IPS-18a (cell line): ENCODE measurements around the gene BMPER.

Source experiments
- H3K27ac ChIP-seq: one replicate; pipeline ENCODE4 v1.5.1; 2013; ENCODE audit warnings: low read length
- H3K27me3 ChIP-seq: one replicate; pipeline ENCODE4 v1.6.1; 2013; ENCODE audit warnings: mild to moderate bottlenecking, low read length; ENCODE audit not compliant: control insufficient read depth, insufficient read depth
- H3K36me3 ChIP-seq: one replicate; pipeline ENCODE4 v1.6.1; 2013; ENCODE audit warnings: low read depth, low read length; ENCODE audit not compliant: control insufficient read depth
- H3K4me1 ChIP-seq: one replicate; pipeline ENCODE4 v1.6.1; 2013; ENCODE audit warnings: low read depth, low read length; ENCODE audit not compliant: control insufficient read depth
- H3K4me3 ChIP-seq: one replicate; pipeline ENCODE4 v1.5.1; 2013; ENCODE audit warnings: low read length
- H3K9ac ChIP-seq: one replicate; pipeline ENCODE4 v1.6.1; 2013; ENCODE audit warnings: mild to moderate bottlenecking, low read length, moderate library complexity
- H3K9me3 ChIP-seq: one replicate; pipeline ENCODE4 v1.6.1; 2013; ENCODE audit warnings: low read depth, low read length; ENCODE audit not compliant: control insufficient read depth

The BMPER gene

GRCh38 chr7:34016876-34017275, 111.5 kb downstream of the BMPER start:
- no peak overlapping the region for H3K27ac ChIP-seq
- no peak overlapping the region for H3K4me3 ChIP-seq
- H3K27me3 ChIP-seq, result no peaks in the 10 kb centered on the region
- H3K36me3 ChIP-seq, result no peaks in the 10 kb centered on the region
- H3K4me1 ChIP-seq, result peaks cover 10% of the 10 kb centered on the region
- H3K9ac ChIP-seq, result no peak overlapping the region
- no peaks in the 10 kb centered on the region for H3K9me3 ChIP-seq

- no peaks in the 10 kb centered on the region for H3K27me3 ChIP-seq
- no peak overlapping the region for H3K4me3 ChIP-seq
- H3K4me1 ChIP-seq, result peaks cover 17% of the 10 kb centered on the region
- H3K9me3 ChIP-seq, result no peaks in the 10 kb centered on the region
- H3K9ac ChIP-seq, result no peak overlapping the region
- H3K36me3 ChIP-seq, result no peaks in the 10 kb centered on the region
- H3K27ac ChIP-seq, result no peak overlapping the region
Measured at GRCh38 chr7:34019301-34019790, 114.0 kb downstream of the BMPER start.

- peaks cover 17% of the 10 kb centered on the region for H3K4me1 ChIP-seq
Measured at GRCh38 chr7:34022626-34023025, 117.3 kb downstream of the BMPER start.

GRCh38 chr7:34025600-34025999, 120.3 kb downstream of the BMPER start:
- no peak overlapping the region for H3K9ac ChIP-seq
- H3K36me3 ChIP-seq, result no peaks in the 10 kb centered on the region

More at GRCh38 chr7:34022626-34023025, 117.3 kb downstream of the BMPER start:
- Histone ChIP-seq H3K27ac (no peak overlapping the region), H3K36me3 (no peaks in the 10 kb centered on the region), H3K9ac (no peak overlapping the region), H3K27me3 (no peaks in the 10 kb centered on the region), H3K4me3 (no peak overlapping the region), H3K9me3 (no peaks in the 10 kb centered on the region)

GRCh38 chr7:34026481-34027190, 121.3 kb downstream of the BMPER start:
- Histone ChIP-seq H3K27ac (no peak overlapping the region), H3K9me3 (no peaks in the 10 kb centered on the region), H3K9ac (no peak overlapping the region)

More at GRCh38 chr7:34025600-34025999, 120.3 kb downstream of the BMPER start:
- H3K27me3 ChIP-seq, result no peaks in the 10 kb centered on the region
- H3K4me3 ChIP-seq, result no peak overlapping the region
- H3K4me1 ChIP-seq, result peaks cover 14% of the 10 kb centered on the region
- H3K27ac ChIP-seq, result no peak overlapping the region
- H3K9me3 ChIP-seq, result no peaks in the 10 kb centered on the region

GRCh38 chr7:34031156-34031555, 125.8 kb downstream of the BMPER start:
- Histone ChIP-seq H3K27me3 (no peaks in the 10 kb centered on the region), H3K27ac (no peak overlapping the region), H3K4me3 (no peak overlapping the region), H3K9ac (no peak overlapping the region), H3K36me3 (no peaks in the 10 kb centered on the region), H3K9me3 (no peaks in the 10 kb centered on the region), H3K4me1 (no peaks in the 10 kb centered on the region)

More at GRCh38 chr7:34026481-34027190, 121.3 kb downstream of the BMPER start:
- Histone ChIP-seq H3K4me1 (peaks cover 9% of the 10 kb centered on the region), H3K27me3 (no peaks in the 10 kb centered on the region), H3K36me3 (no peaks in the 10 kb centered on the region), H3K4me3 (no peak overlapping the region)

GRCh38 chr7:34034728-34035127, 129.4 kb downstream of the BMPER start:
- H3K27ac ChIP-seq, result no peak overlapping the region
- H3K9ac ChIP-seq, result no peak overlapping the region
- no peaks in the 10 kb centered on the region for H3K9me3 ChIP-seq
- no peaks in the 10 kb centered on the region for H3K27me3 ChIP-seq
- no peak overlapping the region for H3K4me3 ChIP-seq
- H3K4me1 ChIP-seq, result no peaks in the 10 kb centered on the region
- H3K36me3 ChIP-seq, result no peaks in the 10 kb centered on the region

- Histone ChIP-seq H3K9ac (no peak overlapping the region), H3K4me1 (no peaks in the 10 kb centered on the region), H3K27ac (no peak overlapping the region), H3K27me3 (no peaks in the 10 kb centered on the region), H3K4me3 (no peak overlapping the region), H3K9me3 (no peaks in the 10 kb centered on the region), H3K36me3 (no peaks in the 10 kb centered on the region)
Measured at GRCh38 chr7:34036051-34036920, 130.9 kb downstream of the BMPER start.

- Histone ChIP-seq H3K4me1 (no peaks in the 10 kb centered on the region), H3K36me3 (no peaks in the 10 kb centered on the region), H3K9me3 (no peaks in the 10 kb centered on the region), H3K27me3 (no peaks in the 10 kb centered on the region), H3K9ac (no peak overlapping the region), H3K27ac (no peak overlapping the region), H3K4me3 (no peak overlapping the region)
Measured at GRCh38 chr7:34036972-34037792, 131.8 kb downstream of the BMPER start.

GRCh38 chr7:34038816-34039470, 133.6 kb downstream of the BMPER start:
- no peaks in the 10 kb centered on the region for H3K9me3 ChIP-seq
- no peaks in the 10 kb centered on the region for H3K36me3 ChIP-seq
- no peak overlapping the region for H3K27ac ChIP-seq
- no peaks in the 10 kb centered on the region for H3K27me3 ChIP-seq
- no peak overlapping the region for H3K9ac ChIP-seq
- no peaks in the 10 kb centered on the region for H3K4me1 ChIP-seq
- H3K4me3 ChIP-seq, result no peak overlapping the region

GRCh38 chr7:34041707-34042106, 136.4 kb downstream of the BMPER start:
- Histone ChIP-seq H3K36me3 (no peaks in the 10 kb centered on the region), H3K4me1 (no peaks in the 10 kb centered on the region), H3K9ac (no peak overlapping the region), H3K27ac (no peak overlapping the region), H3K4me3 (no peak overlapping the region), H3K9me3 (no peaks in the 10 kb centered on the region), H3K27me3 (no peaks in the 10 kb centered on the region)
